ENCODE measurements around the gene THSD7B. TPM values are rescaled to one million over a fixed set of nuclear protein-coding genes. Genes with fewer than 3 reads are reported as not detected.

Gene THSD7B
- total RNA-seq, 1 donor from 2014 or later: 0.81 TPM

DNA sequence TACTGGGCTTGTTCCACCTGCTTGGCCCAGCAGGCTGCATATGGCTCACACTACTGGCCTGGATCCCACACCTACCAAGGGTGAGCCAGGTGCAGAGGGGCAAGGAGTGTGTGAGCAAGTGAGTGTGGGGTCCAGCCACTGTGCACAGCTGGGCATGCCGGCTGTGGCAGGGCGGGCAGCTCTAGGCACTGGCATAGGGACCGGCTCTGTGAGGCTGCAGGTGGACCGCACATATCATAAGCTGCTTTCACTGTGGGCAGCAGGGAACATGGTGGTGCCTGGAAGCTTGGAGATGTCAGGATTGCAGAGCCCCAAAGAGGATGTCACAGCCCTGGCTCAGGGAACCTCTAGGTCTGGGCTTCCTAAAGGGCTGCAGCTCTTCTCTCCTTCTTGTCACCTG is 154.3 kb downstream of the THSD7B start:
- DNase-seq (ENCODE audit: low read depth): no peak
- H3K4me3 ChIP-seq (ENCODE audit: low read depth, low read length): no peak overlapping the region
- TF ChIP-seq, protein P1, sequence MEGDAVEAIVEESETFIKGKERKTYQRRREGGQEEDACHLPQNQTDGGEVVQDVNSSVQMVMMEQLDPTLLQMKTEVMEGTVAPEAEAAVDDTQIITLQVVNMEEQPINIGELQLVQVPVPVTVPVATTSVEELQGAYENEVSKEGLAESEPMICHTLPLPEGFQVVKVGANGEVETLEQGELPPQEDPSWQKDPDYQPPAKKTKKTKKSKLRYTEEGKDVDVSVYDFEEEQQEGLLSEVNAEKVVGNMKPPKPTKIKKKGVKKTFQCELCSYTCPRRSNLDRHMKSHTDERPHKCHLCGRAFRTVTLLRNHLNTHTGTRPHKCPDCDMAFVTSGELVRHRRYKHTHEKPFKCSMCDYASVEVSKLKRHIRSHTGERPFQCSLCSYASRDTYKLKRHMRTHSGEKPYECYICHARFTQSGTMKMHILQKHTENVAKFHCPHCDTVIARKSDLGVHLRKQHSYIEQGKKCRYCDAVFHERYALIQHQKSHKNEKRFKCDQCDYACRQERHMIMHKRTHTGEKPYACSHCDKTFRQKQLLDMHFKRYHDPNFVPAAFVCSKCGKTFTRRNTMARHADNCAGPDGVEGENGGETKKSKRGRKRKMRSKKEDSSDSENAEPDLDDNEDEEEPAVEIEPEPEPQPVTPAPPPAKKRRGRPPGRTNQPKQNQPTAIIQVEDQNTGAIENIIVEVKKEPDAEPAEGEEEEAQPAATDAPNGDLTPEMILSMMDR (conservative IDR thresholded peaks at IDR 0.05; ENCODE audit: low read depth, low read length): no peak

DNA sequence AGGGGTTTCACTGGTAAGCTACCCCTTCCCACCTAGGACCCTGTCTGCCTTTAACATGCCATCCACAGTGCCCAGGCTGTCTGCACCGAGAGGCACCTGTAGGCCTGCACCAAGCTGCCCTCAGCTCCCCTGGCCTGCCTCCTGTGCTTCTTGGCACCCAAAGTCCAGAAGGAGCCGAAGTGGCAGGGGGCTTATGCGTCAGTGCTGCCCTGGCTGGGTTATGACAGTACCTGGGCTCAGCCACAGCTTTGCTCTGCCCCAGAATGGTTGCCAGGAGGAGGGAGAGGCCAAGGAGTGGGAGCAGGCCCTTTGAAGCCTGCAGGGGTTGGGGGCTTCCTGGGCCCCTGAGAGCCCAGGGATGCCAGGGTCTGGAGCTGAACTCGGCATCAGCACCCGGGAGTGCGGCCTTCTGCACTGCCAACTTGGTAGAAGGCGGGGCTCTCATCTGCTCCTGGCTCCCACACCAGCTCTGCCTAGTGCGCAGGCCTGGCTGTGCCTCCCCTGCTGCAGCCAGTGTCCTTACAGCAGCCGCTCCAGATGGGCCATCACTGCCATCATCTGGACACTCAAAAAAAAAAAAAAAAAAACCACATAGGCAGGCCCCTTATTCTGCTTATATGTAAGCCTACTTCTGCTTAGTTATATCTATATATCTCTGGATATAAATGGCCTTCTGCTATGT is 155.4 kb downstream of the THSD7B start:
- DNase-seq (ENCODE audit: low read depth): no peak
- H3K4me3 ChIP-seq (ENCODE audit: low read depth, low read length): no peak overlapping the region
- TF ChIP-seq, protein P1 (conservative IDR thresholded peaks at IDR 0.05; ENCODE audit: low read depth, low read length): peak; percentile 18

DNA sequence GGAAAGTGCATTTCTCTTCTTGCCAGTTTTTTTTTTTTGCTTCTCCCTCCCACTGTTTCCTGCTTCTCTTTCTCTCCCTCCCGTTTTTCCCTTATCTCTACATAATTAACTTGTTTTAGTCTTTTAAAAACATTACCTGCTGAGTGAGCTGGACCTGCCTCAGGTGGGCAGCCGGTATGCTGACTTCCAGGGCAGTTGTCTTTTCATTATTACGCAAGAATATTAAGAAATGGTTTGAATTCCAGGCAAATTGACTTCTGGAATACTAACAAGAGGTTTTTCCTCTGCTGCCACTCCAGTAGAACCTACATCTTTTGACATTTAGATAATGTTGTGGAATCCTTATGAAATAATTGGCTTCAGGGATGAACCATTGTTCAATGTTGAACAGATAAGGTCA is 161.8 kb downstream of the THSD7B start:
- DNase-seq (ENCODE audit: low read depth): no peak
- TF ChIP-seq, protein P1 (conservative IDR thresholded peaks at IDR 0.05; ENCODE audit: low read depth, low read length): no peak
- H3K4me3 ChIP-seq (ENCODE audit: low read depth, low read length): no peak overlapping the region

DNA sequence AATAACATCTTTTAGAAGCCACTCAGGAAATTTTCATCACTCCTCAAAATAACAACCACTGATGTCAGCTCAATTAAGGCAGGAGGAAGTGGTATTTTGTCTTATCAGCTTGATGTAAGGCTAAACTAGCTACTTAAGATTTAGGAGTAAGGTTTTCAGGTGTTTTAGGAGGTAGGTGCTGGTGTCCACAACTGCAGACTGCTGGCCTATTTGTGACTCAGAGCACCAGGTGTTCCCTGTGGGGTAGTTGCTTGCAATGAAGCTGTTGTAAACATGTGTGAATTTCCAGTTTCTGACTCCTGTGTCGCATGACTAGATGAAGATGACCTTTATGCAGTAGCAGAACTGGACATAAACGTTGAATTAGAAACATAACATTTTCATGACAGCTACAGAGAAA is 164.2 kb downstream of the THSD7B start:
- no peak for DNase-seq (ENCODE audit: low read depth)
- H3K4me3 ChIP-seq (ENCODE audit: low read depth, low read length): no peak overlapping the region
- TF ChIP-seq, protein P1 (conservative IDR thresholded peaks at IDR 0.05; ENCODE audit: low read depth, low read length): no peak

DNA sequence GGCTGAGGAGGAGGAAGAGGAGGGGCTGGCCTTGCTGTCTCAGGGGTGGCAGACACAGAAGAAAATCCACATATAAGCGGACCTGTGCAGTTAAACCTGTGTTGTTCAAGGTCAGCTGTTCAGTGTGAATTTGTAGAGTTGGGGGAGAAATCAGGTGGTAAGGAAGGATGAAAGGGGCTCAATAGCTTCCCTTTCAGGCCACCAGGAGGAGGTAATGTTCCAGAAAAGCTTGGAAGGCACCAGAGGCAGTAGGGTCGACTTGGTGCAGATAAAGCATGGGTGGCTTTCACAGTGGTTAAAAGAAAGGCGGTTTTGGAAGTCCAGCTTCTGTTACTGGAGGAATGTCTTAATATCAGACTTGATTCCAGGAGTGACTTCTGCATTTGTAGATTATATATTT is 167.4 kb downstream of the THSD7B start:
- DNase-seq (ENCODE audit: low read depth): no peak
- TF ChIP-seq, protein P1 (conservative IDR thresholded peaks at IDR 0.05; ENCODE audit: low read depth, low read length): peak; percentile 77
- no peak overlapping the region for H3K4me3 ChIP-seq (ENCODE audit: low read depth, low read length)

- TF ChIP-seq, protein P1 (conservative IDR thresholded peaks at IDR 0.05; ENCODE audit: low read depth, low read length): no peak
- no peak overlapping the region for H3K4me3 ChIP-seq (ENCODE audit: low read depth, low read length)
- no peak for DNase-seq (ENCODE audit: low read depth)
These were observed 169.8 kb downstream of the THSD7B start for GRCh38 chr2:136935119-136935518.

GRCh38 chr2:136956050-136956449 is 190.7 kb downstream of the THSD7B start:
- no peak for DNase-seq (ENCODE audit: low read depth)
- TF ChIP-seq, protein P1 (conservative IDR thresholded peaks at IDR 0.05; ENCODE audit: low read depth, low read length): no peak

More at GRCh38 chr2:136956050-136956449, 190.7 kb downstream of the THSD7B start:
- no peak overlapping the region for H3K4me3 ChIP-seq (ENCODE audit: low read depth, low read length)
